NB4 (cell line): ENCODE measurements around the gene PIP.
"Not testable (repeated sequence)": the region's sequence is repeated elsewhere in the genome, so short reads cannot be mapped to it uniquely, and the experiment has no call there.

Experiments used
- DNase-seq: peaks from one replicate; pipeline ENCODE4 v3.0.0; 2010; ENCODE audit warnings: low read depth
- H3K4me3 ChIP-seq: one replicate; pipeline ENCODE4 v1.5.1; 2011; ENCODE audit warnings: mild to moderate bottlenecking, low read depth, low read length, moderate library complexity
- CTCF ChIP-seq: IDR thresholded peaks from one replicate; pipeline ENCODE4 v1.5.1; 2012; ENCODE audit warnings: low read depth, low read length
- MAX ChIP-seq: IDR thresholded peaks from 2 replicates; pipeline ENCODE4 v1.6.1; 2011; ENCODE audit warnings: low read depth, low read length
- MYC ChIP-seq: IDR thresholded peaks from 2 replicates; pipeline ENCODE4 v1.6.1; 2011; ENCODE audit warnings: low read depth, low read length
- POLR2A ChIP-seq: IDR thresholded peaks from 2 replicates; pipeline ENCODE4 v1.6.1; 2011; ENCODE audit warnings: mild to moderate bottlenecking; ENCODE audit not compliant: insufficient read length; ENCODE audit errors: extremely low read depth

PIP gene

DNA sequence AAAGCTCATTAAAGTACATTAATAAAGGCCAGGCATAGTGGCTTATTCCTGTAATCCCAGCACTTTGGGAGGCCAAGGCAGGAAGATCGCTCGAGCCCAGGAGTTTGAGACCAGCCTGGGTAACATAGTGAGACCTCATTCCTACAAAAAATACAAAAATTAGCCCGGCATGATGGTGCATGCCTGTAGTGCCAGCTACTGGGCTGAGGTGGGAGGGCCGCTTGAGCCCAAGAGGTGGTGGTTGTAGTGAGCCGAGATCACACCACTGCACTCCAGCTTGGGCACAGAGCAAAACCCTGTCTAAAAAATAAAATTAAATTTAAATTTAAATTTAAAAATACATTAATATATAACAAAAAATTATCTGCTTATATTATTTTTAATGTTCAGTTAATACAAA is 44.3 kb downstream of the PIP start:
- H3K4me3 ChIP-seq, result no peak overlapping the region
- no peak for DNase-seq
- TF ChIP-seq POLR2A, result no peak
- TF ChIP-seq CTCF, result no peak
- no peak for TF ChIP-seq MYC

DNA sequence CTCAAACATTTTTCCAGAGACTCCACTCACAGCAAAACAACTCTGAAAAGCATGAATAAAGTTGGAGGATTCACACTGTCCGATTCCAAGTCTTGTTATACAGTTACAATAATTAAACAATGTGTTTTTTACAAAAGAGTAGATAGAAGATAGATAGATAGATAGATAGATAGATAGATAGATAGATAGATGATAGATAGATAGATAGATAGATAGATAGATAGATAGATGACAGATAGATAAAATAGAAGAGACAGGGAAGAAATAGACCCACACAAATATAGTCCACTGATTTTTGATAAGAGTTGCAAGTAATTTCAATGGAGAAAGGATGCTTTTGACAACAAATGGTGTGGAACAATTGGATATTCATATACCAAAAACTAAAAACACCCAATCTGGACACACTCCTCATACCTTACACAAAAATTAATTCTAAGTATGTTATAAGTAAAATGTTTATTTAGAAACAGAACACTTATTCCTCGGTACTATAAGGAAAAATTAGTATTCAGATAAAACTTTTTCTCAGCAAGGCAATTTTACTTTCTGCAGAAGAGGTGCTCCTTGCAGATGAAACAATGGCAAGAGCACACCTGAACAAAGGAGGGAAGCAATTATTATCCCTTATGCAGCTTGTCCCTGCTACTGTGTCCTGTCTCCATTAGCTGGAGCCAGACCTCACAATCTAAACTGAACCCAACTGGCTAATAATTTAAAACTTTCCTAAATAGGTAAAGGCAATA is 45.7 kb downstream of the PIP start:
- DNase-seq, result no peak
- no peak for TF ChIP-seq POLR2A
- H3K4me3 ChIP-seq, result no peak overlapping the region

DNA sequence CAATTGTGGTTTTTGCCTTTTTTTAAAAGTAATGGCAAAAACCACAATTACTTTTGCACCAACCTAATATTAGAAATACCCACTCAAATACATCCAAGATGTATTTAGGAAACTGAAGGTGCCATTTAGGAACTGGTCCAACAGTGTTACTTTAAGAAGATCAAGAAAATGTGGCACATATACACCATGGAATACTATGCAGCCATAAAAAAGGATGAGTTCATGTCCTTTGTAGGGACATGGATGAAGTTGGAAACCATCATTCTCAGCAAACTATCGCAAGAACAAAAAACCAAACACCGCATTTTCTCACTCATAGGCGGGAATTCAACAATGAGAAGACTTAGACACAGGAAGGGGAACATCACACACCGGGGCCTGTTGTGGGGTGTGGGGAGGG is 48.9 kb downstream of the PIP start:
- not testable (repeated sequence) for DNase-seq, H3K4me3 ChIP-seq

DNA sequence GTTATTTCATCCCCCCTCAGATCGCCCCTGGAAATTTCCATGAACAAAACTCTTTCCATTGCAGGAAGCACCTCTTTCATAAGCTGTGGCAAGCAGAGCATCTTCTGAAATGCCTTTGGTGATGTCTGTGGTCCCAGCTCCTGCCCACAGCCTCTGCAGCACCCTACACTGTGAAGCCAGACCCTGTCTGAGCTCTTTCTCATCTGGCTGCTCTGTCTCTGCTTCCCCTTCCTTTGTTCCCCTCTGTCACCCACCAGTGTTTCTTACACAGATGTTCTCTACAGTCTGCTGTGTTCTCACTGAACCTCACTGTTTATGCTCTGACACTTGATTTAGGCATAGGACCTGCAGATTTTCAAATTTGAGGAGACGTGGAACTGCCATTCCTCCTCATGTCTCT is 49.5 kb downstream of the PIP start:
- DNase-seq, result no peak
- H3K4me3 ChIP-seq, result no peak overlapping the region
- TF ChIP-seq MAX (no peak), CTCF (no peak), POLR2A (no peak), MYC (no peak)

DNA sequence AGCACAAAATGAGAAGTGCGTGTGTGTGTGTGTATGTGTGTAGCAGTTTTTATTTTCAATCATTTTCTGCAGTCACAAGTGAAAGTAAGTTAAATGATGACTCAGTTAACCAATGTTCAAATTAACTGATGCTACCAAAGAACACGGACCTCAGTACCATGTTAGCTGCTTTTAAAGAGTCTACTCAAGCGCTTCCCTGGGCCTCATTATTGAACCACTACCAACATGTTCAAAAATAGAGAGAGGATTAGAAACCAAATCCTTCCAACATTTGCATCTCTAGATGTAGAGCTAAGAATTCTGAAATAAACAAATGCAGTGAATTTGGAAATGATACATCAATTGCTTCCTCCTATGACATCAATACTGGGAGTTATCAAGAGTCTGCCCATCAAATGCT is 51.1 kb downstream of the PIP start, which contains the start of gene TAS2R39:
TAS2R39 (plus strand) TSS at position 396 of the 400 bp plus-strand sequence; CDS start at position 396, 0 bp downstream.
- no peak for TF ChIP-seq MYC
- no peak for TF ChIP-seq POLR2A
- TF ChIP-seq MAX, result no peak
- TF ChIP-seq CTCF, result no peak
- no peak for DNase-seq
- H3K4me3 ChIP-seq, result no peak within 1 kb of the TSS

DNA sequence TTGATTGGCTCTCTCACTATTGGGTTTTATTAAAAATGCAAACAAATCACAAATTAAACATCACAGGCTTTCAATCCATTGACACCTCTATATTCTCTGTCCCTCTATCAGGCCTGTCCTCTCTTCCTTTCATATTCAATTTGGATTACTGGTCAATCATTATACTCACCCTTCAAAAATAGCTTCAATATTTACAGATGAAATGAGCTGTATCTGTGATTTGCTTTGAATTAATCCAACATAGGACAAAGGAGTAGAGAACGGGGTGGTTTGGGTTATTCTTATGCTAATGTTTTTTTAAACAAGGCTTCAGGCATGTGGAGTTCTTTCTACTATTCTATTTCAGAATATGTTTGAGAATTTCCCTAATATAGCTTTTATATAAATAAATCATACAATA is 53.7 kb downstream of the PIP start:
- no peak for DNase-seq
- TF ChIP-seq POLR2A, result no peak
- TF ChIP-seq MYC, result no peak
- no peak for TF ChIP-seq CTCF
- TF ChIP-seq MAX, result no peak
- H3K4me3 ChIP-seq, result no peak overlapping the region

- TF ChIP-seq CTCF, result no peak
- no peak for TF ChIP-seq MYC
- TF ChIP-seq MAX, result no peak
- no peak for TF ChIP-seq POLR2A
- DNase-seq, result no peak
- no peak overlapping the region for H3K4me3 ChIP-seq
Measured at GRCh38 chr7:143188994-143189393, 57.1 kb downstream of the PIP start.
